Chondrocyte (in vitro differentiated cells): ENCODE measurements around the gene SGSM2. TPM values are rescaled to one million over a fixed set of nuclear protein-coding genes. Genes with fewer than 3 reads are reported as not detected.

Experiments used
- DNase-seq: peaks from one replicate; pipeline ENCODE4 v3.0.0; 2021; ENCODE audit warnings: mixed read lengths, low spot score
- H3K27ac Mint-ChIP-seq: one replicate; pipeline ENCODE4 v1.8.0; 2021; ENCODE audit warnings: mild to moderate bottlenecking, moderate library complexity, mixed read lengths; ENCODE audit not compliant: unreplicated experiment
- H3K27me3 Mint-ChIP-seq: 2 replicates; pipeline ENCODE4 v1.8.0; 2021; ENCODE audit warnings: low read depth, mixed read lengths
- H3K36me3 Mint-ChIP-seq: 2 replicates; pipeline ENCODE4 v1.8.0; 2021; ENCODE audit warnings: low read depth, mixed read lengths
- H3K4me1 Mint-ChIP-seq: 2 replicates; pipeline ENCODE4 v1.8.0; 2021; ENCODE audit warnings: low read depth, mild to moderate bottlenecking, mixed read lengths
- H3K4me3 Mint-ChIP-seq: one replicate; pipeline ENCODE4 v1.8.0; 2021; ENCODE audit warnings: mild to moderate bottlenecking, moderate library complexity, mixed read lengths; ENCODE audit not compliant: unreplicated experiment
- H3K9me3 Mint-ChIP-seq: 2 replicates; pipeline ENCODE4 v1.8.0; 2021; ENCODE audit warnings: low read depth, mixed read lengths
- total RNA-seq: library from RNA; stranded (reverse); gene quantifications from 3 replicates; pipeline ENCODE4 v1.2.1, GENCODE V29; 2021
- TF ChIP-seq, protein P1 (sequence below): fragments of 200-600 bp; sonication (generic); IDR thresholded peaks from 2 replicates; pipeline ENCODE4 v1.5.0; 2021; ENCODE audit warnings: antibody characterized with exemption, mild to moderate bottlenecking, moderate library complexity

Gene SGSM2
- total RNA-seq, 1 donor from 2014 or later, result 43.2 TPM

DNA sequence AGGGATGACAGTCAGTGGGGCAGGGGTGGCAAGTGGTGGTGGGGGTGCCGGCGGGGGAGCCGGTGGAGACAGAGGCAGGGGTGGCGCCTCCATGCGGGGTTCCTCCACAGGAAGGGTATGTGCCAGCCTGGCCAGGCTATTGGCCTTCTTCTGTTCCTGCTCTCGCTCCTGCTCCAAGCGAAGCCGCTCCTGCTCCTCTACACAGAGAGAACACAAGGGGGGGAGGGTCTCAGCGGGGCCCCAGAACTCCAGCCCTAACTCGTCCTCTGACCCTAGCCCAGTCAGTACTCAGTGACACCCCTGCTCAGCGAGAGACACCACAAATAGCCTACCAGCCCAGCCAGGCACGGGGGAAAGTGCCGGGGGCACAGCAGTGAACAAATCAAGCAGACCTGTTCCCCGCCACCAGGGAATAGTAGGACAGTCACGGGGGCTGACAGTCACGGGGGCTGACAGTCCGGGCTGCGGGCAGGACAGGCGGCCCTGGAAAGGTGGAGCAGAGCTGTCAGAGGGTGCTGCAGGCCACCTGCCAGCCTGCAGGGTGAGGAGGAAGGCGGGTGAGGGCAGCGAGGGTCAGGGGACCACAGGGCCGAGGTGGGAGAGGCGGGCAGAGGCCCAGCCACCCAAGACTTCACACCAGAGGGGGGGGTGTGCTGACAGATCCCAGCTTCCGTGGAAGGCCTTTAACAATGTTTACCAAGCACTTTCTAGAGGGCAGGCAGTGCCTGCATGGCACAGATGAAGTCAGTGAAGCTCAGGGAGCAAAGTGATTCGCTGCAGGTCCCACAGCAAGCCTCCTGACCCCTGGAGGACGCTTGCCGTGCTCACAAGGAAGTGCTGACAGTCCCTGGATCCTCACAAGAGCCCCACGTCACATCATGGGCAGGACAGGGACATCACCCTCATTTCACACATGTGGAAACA lies 58.2 kb downstream of the SGSM2 start:
- no peaks in the 10 kb centered on the region for H3K27me3 Mint-ChIP-seq
- no peaks in the 10 kb centered on the region for H3K9me3 Mint-ChIP-seq
- peak overlapping the region; percentile 95 for H3K27ac Mint-ChIP-seq
- H3K36me3 Mint-ChIP-seq, result no peaks in the 10 kb centered on the region
- TF ChIP-seq, protein P1, sequence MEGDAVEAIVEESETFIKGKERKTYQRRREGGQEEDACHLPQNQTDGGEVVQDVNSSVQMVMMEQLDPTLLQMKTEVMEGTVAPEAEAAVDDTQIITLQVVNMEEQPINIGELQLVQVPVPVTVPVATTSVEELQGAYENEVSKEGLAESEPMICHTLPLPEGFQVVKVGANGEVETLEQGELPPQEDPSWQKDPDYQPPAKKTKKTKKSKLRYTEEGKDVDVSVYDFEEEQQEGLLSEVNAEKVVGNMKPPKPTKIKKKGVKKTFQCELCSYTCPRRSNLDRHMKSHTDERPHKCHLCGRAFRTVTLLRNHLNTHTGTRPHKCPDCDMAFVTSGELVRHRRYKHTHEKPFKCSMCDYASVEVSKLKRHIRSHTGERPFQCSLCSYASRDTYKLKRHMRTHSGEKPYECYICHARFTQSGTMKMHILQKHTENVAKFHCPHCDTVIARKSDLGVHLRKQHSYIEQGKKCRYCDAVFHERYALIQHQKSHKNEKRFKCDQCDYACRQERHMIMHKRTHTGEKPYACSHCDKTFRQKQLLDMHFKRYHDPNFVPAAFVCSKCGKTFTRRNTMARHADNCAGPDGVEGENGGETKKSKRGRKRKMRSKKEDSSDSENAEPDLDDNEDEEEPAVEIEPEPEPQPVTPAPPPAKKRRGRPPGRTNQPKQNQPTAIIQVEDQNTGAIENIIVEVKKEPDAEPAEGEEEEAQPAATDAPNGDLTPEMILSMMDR, result peak; percentile 29
- H3K4me3 Mint-ChIP-seq, result peak overlapping the region; percentile 60
- peak; percentile 89 for DNase-seq
- H3K4me1 Mint-ChIP-seq, result peaks cover 57% of the 10 kb centered on the region

DNA sequence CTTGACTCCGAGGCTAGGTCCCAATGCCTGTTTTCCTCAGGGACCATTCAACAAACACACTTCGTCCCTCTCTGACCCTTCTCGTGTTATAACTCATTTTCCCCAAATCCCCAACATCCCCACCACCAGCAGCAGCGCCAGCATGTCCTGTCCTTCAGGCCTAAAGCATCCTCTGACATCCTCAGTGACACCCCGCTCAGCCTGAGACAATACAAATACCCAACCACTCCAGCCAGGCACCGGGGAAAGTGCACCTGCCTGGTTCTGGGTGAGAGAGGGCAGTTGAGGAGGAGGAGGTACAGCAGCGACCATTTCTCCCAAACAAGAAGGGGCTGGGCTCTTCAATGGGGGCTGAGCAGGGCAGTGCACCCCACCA lies 58.9 kb downstream of the SGSM2 start:
- H3K36me3 Mint-ChIP-seq, result no peaks in the 10 kb centered on the region
- H3K27ac Mint-ChIP-seq, result peak overlapping the region; percentile 95
- TF ChIP-seq, protein P1, result no peak
- H3K9me3 Mint-ChIP-seq, result no peaks in the 10 kb centered on the region
- no peak for DNase-seq
- peak overlapping the region; percentile 60 for H3K4me3 Mint-ChIP-seq
- no peaks in the 10 kb centered on the region for H3K27me3 Mint-ChIP-seq
- peaks cover 55% of the 10 kb centered on the region for H3K4me1 Mint-ChIP-seq

DNA sequence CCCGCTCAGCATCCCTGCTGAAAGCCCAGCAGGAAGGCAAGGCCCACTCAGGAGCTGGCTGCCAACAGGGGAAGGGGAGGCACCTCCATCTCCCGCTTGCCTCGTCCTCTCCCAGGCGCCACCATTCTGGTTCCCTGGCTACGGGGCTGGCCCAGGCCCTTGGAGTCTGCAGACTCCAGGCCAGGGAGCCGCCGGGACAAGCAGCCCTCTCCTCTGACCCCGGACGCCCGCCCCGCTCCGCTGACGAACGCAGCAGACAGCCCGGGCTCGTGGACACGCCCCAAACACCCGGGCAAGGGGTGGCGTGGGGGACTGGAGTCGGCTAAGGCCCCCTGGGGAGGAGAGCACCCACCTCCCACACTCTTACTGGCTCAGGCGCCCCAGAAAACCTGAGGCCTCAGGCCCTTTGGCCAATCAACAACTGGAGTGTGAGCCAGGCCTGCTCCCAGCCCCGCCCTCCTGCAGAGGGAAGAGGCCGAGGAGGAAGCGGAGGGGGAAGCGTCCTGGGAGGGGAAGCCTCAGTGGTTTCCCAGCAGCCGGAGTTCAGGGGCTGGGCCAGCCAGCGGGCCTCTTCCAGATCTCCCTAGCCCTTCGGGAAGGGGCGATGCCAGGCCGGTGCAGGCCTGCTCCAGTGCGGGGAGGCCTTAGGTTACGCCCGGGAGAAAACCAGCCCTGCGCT lies 59.4 kb downstream of the SGSM2 start:
- Mint-ChIP-seq H3K4me1 (peaks cover 52% of the 10 kb centered on the region), H3K36me3 (no peaks in the 10 kb centered on the region), H3K27ac (peak overlapping the region; percentile 95), H3K4me3 (peak overlapping the region; percentile 60), H3K9me3 (no peaks in the 10 kb centered on the region), H3K27me3 (no peaks in the 10 kb centered on the region)
- peak; percentile 95 for DNase-seq
- TF ChIP-seq, protein P1, result no peak

DNA sequence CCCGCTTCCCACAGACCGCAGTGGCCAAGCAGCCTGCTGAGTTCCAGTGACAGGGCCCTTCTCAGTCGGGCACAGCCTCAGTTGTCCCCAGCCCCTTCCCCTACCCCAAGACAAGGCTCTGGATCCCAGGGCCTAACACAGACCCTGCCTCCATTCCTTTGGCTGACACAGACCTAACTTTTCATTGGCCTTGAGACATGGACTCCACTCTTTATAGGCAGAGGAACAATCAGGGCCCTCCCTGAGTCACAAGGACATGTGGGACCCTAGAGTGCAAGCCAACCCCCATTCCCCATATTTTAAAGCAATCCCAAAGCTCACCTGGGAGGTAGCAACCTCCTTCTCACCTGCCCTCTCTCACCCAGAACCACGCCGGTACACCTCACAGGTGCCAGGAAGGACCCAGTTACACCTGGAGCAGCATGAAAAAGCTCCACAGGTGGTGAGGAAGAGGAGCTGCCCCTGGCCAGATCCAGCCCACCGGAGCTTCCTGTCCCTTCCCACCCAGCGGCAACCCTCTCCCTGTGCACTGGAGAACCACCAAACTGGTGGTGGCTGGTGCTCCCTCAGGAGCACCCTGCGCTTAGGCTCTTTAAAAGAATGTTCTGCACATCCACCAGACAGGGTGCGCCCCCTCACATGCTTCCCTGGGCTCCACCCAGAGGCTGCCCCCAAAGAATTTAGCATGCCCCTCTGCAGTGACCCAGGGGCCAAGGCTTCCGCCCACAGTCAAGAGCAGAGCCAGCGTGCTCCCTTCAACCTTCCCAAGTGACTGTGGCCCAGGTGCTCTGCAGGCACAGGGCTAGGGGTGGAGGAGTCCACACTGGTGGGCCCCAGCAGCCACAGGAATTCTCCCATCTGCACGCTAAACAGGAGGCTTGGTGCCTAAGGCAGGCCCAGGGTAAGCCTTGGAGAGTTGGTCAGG lies 60.2 kb downstream of the SGSM2 start:
- DNase-seq, result peak; percentile 83
- TF ChIP-seq, protein P1, result no peak
- Mint-ChIP-seq H3K9me3 (no peaks in the 10 kb centered on the region), H3K27me3 (no peaks in the 10 kb centered on the region), H3K4me3 (peak overlapping the region; percentile 97), H3K27ac (peak overlapping the region; percentile 95), H3K36me3 (no peaks in the 10 kb centered on the region), H3K4me1 (peaks cover 48% of the 10 kb centered on the region)

DNA sequence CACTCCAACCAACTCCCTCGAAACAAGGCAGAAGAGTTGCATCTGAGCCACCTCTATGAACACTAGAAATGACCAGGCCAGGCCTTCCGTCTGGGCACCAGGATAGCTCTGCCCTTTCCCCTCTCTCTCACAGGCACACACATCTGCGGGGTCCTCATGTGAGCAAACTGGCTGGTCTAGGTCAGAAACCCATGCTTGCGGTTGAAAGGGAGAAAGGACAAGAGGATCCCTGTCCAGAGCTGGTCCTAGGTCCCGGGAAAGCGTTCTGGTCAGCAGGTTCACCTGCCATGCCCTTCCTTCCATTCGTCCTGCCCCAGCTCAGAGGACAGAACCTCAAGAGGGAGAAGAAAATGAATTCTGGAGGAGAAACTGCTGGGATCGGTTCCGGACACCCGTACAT lies 60.9 kb downstream of the SGSM2 start:
- H3K27ac Mint-ChIP-seq, result peak overlapping the region; percentile 95

More for the DNA sequence above, 60.9 kb downstream of the SGSM2 start:
- Mint-ChIP-seq H3K27me3 (no peaks in the 10 kb centered on the region), H3K36me3 (no peaks in the 10 kb centered on the region), H3K9me3 (no peaks in the 10 kb centered on the region), H3K4me1 (peaks cover 55% of the 10 kb centered on the region), H3K4me3 (peak overlapping the region; percentile 97)
- TF ChIP-seq, protein P1, result no peak
- no peak for DNase-seq
